ENCODE results near the gene TMEM115. TPM values are rescaled to one million over a fixed set of nuclear protein-coding genes. Genes with fewer than 3 reads are reported as not detected.

Gene TMEM115
- polyA plus RNA-seq, 3 donors: 29.1 to 42.9 (median 39.4) TPM

DNA sequence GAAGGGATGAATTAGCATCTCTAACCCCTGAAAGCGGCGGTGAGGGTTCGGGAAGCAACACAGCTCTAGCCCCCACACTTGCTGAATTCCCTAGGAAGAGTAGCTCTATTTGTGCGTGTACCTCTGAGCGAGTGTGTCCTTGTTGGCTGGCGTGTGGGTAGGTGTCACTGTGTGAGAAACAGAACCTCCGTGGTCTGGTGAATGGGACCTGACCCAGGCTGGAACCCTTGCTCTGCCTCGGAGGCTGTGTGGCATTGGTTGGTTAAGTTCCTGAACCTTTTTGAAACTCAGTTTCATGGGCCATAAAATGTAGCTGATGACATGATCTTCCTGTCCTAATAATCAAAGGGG lies 414 bp upstream of the TMEM115 start:
- no peak for DNase-seq (ENCODE audit: extremely low read depth in 1 of 11, low read depth in 9 of 11, low spot score in 4 of 11)

DNA sequence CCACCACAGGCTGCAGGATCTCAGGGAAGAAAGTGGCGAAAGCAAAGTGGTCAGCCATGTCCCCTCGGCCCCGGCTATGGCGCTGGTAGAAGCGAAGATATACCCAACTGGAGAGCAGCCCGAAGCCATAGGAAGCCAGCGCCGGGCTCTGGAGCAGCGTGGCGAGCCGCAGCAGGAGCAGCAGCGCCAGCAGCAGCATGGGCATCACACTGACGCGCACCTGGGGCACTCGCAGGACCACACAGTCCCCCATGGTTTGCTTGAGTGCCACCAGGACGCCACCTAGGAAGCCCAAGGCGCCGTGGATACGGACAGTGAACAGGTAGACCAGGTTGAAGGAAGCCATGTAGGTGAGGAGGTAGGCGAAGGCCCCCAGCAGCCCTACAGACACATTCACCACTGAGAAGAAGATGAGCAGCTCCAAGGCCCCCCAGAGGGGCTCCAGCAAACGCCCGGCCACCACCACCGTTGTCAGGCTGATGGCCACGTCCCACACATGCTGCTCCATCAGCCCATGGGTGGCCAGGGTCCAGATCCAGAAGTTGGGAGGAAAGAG lies 888 bp downstream of the TMEM115 start:
- no peak for DNase-seq (ENCODE audit: extremely low read depth in 1 of 11, low read depth in 9 of 11, low spot score in 4 of 11)

DNA sequence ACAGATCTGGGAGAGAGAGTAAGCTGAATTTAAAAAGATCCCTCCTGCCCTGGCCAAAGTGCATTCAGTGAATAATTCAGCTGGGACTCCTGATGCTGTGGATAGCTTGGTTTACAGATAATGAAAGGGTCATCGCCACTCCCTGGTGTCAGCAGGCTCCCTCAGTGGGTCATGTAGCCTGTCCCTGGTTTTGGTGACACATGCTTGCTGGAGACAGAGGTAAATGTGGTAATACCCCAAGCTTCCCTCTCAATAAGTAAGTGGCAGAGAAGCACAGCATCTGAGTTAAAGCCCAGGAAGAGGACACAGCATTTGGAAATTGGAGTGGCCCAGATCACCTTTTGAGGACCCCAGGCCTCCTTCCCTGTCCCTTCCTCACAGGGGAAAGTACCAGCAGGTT lies 1.8 kb downstream of the TMEM115 start:
- no peak for DNase-seq (ENCODE audit: extremely low read depth in 1 of 11, low read depth in 9 of 11, low spot score in 4 of 11)

DNA sequence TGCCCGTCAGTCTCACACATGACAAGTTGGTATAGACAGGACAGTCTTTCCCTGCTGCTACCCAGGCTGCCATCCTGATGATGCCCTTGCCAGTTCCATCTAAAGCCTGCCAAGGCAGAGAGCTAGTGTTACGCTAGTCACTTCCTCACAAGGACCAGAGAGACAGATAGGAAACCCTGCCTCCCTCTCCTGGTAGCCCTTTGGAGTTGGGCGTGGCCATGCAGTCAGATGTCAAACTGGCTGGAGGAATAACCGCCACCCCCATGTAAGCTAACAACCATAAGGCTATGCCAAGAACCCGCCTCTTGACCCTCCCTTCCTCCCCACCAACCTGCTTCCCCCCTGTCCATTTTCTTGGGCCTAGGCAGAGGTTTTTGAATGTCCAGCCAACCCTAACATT lies 2.8 kb downstream of the TMEM115 start:
- DNase-seq (ENCODE audit: extremely low read depth in 1 of 11, low read depth in 9 of 11, low spot score in 4 of 11): no peak

DNA sequence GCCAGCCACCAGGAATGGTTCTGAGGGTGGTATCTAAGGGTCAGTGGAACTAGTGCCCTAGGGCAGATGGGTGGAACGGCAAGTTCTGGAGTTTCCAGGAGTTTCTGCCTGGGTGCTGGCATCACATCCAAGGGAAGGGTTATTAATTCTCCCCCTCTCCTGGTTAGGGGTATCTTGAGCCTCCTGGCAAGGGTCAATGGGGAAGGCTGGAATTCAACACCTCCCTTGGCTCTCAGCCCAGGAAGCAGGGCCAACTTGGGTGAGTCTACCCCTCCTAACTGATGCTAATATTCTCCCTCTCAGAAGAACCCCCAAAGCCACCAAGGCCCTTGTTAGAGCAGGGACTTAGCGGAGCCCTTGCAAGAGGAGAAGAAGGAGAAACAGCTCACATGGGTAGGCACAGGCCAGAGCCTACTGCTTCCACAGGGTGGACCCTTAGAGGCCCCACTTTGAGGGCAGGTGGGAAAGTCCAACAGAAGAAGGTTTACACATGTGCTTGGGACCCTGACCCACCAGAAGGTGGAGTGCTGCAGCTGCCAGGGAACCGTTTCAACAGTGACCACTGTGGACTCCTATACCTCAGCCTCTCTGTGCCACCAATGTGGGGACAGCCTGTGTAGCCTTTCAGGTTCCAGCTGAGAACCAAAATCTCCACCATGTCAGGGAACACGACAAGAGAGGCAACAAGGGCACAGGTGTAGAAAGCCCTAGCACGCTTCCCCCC lies 3.3 kb downstream of the TMEM115 start:
- DNase-seq (ENCODE audit: extremely low read depth in 1 of 11, low read depth in 9 of 11, low spot score in 4 of 11): no peak

DNA sequence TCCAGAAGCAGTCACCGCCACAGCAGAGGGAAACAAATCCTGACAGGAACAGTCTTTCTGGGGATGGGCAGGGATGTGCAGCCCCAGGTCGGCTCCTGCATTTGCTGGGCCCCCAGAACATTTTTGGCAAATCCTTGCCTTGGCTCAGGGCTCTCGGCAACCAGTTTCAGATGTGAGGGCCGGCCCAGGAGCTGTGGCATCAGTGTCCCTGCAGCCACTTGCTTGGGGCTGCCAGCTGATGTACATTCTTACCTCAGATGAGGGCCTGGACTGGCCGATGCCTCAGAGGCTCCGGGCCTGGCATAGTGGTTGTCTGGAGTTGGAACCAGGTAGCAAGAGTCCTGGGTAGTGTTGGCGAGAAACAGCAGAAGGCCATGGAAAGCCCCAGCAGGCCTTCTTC lies 4.5 kb downstream of the TMEM115 start:
- DNase-seq (ENCODE audit: extremely low read depth in 1 of 11, low read depth in 9 of 11, low spot score in 4 of 11): no peak

DNA sequence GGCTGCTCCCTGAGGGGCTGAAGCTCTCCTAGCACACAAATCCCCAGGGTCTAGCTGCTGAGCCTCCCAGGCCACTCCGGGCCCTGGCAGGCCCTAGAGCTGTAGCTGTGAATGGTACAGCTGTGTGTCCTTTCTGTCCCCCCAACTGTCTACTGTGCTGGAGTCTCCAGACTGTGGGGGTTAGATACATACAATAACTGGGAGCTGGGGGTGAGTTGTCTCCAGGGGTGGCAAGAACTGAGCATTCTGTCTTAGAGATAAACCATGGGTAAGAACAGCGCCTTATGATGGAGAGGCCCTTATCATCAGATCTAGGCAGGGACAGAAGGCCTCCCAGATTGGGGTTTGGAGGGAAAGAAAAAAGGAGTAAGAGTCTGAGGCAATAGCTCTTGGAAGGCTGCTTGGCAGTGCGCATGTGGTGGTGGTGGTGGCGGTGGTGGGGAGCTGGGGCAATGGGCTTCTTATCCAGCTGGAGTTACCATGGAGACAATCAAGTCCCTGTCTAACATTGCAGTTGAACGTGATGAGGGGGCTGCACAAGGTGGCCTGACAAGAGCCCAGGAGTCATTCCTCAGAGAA lies 5.0 kb downstream of the TMEM115 start:
- DNase-seq (ENCODE audit: extremely low read depth in 1 of 11, low read depth in 9 of 11, low spot score in 4 of 11): no peak

DNA sequence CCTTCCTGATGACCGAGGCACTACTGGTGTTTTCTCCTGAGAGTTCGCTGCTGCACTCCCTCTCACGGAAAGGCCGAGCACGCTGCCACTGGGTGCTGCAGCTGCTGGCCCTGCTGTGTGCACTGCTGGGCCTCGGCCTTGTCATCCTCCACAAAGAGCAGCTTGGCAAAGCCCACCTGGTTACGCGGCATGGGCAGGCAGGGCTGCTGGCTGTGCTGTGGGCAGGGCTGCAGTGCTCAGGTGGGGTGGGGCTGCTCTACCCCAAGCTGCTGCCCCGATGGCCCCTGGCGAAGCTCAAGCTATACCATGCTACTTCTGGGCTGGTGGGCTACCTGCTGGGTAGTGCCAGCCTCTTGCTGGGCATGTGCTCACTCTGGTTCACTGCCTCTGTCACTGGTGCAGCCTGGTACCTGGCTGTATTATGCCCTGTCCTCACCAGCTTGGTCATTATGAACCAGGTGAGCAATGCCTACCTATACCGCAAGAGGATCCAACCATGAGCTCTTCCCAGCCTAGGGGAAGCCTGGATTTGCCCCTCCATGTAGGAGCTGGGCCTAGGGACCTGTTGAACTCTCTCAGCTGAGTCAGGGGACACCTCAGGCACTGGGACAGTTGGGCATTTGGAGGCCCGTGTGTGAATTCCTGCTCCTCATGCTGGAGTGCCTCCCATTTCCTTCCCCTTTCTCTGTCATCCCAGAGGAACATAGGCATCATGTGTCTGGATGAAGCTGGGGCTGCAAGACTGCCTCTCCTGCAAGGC lies 5.9 kb downstream of the TMEM115 start:
- DNase-seq (ENCODE audit: extremely low read depth in 1 of 11, low read depth in 9 of 11, low spot score in 4 of 11): no peak

DNA sequence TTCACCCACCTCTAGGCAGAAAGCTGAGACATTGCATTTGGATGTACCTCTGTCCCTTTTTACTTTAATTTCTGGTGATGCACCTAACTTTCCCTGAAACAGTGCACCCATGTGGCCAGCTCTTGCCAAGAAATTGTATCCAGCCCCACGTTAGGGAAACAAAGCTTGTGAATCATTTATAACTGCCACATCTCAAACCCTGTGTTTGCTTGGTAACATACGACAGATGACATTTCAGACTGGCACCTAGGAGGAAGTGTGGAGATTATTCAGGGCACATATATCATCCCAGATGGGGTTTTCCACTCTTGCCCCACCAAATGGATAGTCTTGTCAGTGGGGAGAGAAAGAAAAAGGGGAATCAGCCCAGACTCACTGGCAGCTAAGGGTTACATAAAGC lies 6.5 kb downstream of the TMEM115 start:
- DNase-seq (ENCODE audit: extremely low read depth in 1 of 11, low read depth in 9 of 11, low spot score in 4 of 11): no peak

DNA sequence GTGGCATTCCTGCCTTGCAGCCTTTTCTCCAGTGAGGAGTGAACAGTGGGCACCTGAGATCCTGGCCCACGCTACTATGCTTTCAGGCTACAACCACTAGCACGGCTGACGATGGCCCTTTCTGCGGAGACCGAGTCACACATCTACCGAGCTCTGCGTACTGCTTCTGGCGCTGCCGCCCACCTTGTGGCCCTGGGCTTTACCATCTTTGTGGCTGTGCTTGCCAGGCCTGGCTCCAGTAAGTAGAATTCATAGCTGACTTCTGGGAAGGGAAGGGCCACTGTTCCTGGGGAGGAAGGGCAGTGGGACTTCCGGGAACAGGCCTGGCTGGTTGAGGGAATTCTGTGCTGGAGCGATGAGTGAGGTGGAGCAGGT lies 8.0 kb downstream of the TMEM115 start:
- no peak for DNase-seq (ENCODE audit: extremely low read depth in 1 of 11, low read depth in 9 of 11, low spot score in 4 of 11)

DNA sequence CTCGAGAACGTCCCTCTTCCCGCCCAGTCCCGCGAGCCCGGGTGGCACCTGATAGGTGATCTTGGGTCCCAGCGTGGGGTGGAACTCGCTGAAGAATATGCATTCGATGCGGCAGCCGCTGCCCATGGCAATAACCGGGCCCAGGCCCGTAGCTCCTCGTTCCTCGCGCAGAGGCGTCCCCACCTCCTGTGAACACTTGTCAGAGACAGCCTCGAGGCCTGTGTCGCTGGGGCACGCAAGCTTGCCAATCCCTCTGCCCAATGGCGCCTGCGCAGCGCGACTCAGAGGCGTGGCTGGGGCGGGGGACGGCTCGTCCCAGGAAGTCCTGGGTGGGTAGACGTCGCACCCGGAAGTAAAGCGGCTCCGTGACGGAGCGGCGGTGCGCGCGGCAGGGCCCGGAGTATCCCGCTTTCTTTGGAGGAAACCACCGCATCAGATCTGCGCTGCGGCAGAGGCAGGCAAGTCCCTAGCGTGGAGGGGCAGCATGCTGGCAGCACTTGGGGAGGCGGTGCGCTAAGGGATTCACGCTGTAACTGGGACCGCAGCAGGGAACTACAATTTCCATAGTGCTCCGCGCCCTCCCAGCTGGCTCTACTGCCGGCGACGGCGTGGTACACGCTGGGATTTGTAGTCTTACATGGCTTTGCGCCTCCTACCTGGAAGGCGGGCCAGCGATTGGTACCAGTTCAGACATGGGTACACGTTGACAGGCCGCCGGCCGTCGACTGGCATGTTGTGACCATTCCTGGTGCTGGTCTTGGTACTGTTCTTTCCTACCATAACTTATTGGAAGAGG lies 8.6 kb downstream of the TMEM115 start, which contains the start of the genes CYB561D2 and NPRL2:
CYB561D2 (plus strand) TSS at position 336 of the 796 bp plus-strand sequence. CDS start 572 bp downstream, outside the sequence.
NPRL2 (minus strand) TSS at position 249 of the 796 bp plus-strand sequence; CDS start at position 126, 123 bp downstream.
- DNase-seq (ENCODE audit: extremely low read depth in 1 of 11, low read depth in 9 of 11, low spot score in 4 of 11): peak; percentile 70 to 92 (median 88)

DNA sequence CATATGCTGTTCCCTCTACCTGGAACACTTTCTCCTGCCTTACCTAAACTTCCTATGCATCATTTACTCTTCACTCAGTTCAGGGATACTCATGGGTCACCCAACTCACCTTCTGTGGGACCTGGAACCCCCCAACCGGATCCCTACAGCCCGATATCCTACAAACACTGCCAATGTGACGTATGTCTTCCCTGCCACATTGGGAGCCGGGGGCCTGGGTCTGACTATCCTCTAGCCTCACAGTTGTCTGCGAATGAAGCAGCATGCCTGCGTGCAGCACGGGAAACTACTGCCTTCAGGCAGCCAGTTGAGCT lies 9.2 kb downstream of the TMEM115 start:
- no peak for DNase-seq (ENCODE audit: extremely low read depth in 1 of 11, low read depth in 9 of 11, low spot score in 4 of 11)

DNA sequence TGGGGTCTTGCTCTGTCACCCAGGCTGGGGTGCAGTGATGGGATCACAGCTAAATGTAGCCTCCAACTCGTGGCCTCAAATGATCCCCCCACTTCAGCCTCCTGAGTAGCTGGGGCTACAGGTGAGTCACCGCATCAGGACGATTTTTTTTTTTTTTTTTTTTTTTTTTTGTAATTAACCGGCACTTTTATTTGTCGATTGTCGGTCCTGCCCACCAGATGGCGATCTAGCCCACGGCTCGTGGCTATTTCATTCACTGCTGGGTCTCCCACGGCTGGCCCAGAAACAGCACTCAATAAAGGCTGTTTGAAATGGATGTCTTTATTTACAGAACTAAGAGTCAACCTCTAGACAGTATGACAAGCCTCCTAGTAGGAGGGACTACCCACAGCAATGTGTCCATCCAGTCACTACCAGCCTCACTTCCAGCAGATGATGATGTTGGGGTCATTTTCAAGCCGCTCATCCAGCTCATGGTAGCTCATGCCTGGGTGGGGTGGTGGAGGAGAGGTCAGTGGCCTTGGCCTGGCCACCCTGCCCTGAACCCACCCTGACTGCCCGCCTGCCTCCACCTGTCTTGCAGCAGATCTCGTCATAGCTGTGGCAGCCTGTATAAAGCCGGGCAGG lies 12.0 kb downstream of the TMEM115 start:
- DNase-seq (ENCODE audit: extremely low read depth in 1 of 11, low read depth in 9 of 11, low spot score in 4 of 11): no peak

DNA sequence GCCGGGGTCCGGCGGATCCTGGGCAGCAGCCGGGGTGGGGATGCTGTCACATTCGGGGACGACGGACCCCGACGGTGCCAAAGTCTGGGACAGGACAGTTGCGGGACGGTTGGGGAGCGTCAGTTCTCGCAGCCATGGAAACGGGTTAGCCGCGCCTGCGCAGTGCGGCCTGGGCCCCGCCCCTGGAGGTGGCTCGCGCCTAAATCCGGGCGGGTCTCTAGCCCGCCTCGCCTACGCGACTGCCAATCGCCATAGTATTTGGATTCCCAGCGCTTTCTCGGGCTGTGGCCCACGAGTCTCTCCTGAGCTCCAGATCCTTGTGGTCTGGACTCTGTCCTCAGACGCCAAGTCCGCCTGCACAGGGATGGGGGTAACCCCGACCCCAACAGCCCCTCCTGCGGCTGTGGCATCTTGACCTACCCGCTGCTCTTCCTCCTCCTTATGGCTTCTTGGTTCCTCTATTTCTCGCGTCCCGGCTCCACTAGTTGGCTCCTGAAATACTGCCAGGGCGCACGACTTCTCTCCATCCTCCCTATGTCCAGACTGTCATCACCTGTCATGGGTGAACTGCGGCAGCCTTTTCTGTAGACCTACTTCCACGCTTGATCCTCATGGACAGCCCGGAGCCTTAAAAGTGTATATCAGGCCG lies 13.6 kb downstream of the TMEM115 start, which contains the start of gene ZMYND10:
ZMYND10 (minus strand) TSS at position 147 of the 649 bp plus-strand sequence. CDS start 153 bp downstream, outside the sequence.
- DNase-seq (ENCODE audit: extremely low read depth in 1 of 11, low read depth in 9 of 11, low spot score in 4 of 11): no peak

DNA sequence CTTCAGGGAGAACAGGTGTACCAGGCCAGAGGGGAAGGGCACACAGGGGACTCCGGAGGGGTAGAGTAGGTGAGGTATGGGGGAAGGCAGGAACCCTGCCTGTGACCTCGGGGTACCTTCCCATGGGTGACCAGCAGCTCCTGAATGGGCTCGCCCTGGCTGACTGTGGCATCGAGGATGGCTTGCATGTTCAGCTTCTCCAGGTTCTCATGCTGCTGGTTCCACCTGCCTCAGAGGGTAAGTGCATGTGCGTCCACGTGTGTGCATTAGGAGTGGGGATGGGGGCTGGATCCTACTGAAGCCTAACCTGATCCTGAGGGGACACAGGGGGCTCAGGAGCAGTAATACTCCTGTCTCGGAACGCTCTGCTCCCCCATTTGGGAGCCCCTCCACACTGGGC lies 14.3 kb downstream of the TMEM115 start:
- DNase-seq (ENCODE audit: extremely low read depth in 1 of 11, low read depth in 9 of 11, low spot score in 4 of 11): no peak

DNA sequence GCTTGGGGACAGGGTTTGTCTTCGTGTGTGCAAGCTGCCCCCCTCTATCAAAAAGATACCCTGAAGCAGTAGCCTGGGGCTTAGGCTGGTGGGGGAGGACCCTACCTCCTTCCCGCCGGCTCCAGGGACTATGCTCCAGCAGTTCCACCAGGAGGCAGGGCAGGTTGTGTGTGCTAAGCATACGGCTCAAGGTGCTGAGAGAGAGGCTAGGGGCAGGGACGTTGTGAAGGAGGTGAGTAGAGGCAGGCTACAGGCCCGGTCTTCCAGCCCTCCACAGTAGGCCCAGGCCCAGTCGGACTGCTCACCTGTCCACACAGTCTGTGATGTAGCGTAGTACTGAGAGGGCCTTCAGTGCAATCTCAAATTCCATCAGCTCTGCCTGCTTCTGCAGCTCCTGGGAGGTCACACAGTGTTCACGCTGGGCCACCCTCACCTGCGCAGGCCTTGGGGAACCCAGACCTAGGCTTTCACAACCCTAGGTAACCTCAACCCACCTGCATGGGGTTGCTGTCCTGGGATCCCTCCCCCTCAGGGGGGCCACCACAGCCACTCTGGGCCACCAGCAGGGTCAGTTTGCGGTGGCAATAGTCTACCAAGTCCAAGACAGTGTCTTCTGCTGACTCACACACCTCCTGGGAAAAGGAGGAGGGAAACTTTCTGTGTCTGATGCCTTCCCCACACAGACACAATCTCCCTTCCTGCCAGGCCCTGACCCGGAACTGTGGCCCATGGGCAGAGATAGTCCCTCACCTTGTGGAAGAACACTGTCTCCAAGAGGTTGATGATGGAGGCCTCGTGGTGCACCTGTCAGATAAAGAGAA lies 16.3 kb downstream of the TMEM115 start:
- no peak for DNase-seq (ENCODE audit: extremely low read depth in 1 of 11, low read depth in 9 of 11, low spot score in 4 of 11)

DNA sequence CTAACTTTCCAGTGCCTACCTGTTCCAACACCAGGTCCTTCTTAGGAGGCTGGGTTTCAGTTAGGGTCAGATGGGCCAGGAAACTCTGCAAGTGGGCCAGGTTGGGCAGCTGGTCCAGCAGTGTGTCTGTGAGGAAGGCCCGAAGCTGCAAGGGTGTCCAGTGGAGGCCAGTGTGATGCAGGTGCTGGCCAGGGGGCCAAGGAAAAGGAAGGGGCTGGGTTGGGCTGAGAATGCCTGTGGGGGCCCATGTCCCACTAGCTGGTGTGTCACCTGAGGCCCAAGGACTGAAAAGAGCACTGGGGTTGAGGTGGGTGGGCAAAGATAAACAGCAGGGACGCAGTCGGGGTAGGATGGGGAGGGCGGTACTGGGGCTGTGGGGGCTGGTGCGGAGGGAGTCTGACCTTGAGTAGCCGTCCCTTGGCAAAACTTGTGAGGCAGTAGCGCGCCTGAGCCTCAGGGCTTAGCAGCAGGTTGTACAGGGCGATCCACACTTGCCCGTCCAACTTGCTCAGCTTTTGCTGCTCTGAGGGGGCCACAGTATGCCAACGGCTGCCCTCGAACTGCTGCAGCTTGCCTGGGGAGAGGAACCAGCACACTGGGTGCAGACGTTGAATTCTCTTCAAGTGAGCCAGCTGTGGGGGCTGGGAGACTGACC lies 17.2 kb downstream of the TMEM115 start:
- DNase-seq (ENCODE audit: extremely low read depth in 1 of 11, low read depth in 9 of 11, low spot score in 4 of 11): no peak

Measured in renal cortex interstitium (tissue), 11 donors.